ENCODE data around the gene CDH4.

GRCh38 chr20:61841966-61842365 is 589.9 kb downstream of the CDH4 start:
- TF ChIP-seq CTCF (conservative IDR thresholded peaks at IDR 0.05; ENCODE audit: low read depth, low read length): no peak
- no peak for TF ChIP-seq POLR2A (IDR thresholded peaks at IDR 0.05; ENCODE audit: low read depth, low read length)
- TF ChIP-seq MAFK (IDR thresholded peaks at IDR 0.05; ENCODE audit: low read depth, low read length): no peak
- TF ChIP-seq RAD21 (IDR thresholded peaks at IDR 0.05; ENCODE audit: low read length): no peak
- TF ChIP-seq CEBPB (IDR thresholded peaks at IDR 0.05; ENCODE audit: low read depth, low read length): no peak
- no peak for TF ChIP-seq SMC3 (IDR thresholded peaks at IDR 0.05; ENCODE audit: low read depth, low read length)
- no peak for TF ChIP-seq FOS (IDR thresholded peaks at IDR 0.05; ENCODE audit: low read depth, low read length)
- no peak for TF ChIP-seq MXI1 (IDR thresholded peaks at IDR 0.05; ENCODE audit: borderline replicate concordance, low read depth, low read length)

Measured in IMR-90 (cell line).